Transverse colon (tissue), 4 donors: ENCODE data around the gene BDKRB1.

ENCODE experiments used
- POLR2A ChIP-seq: fragments of 450-650 bp; IDR thresholded peaks from one replicate; pipeline ENCODE4 v1.6.1; 2016; ENCODE audit warnings: antibody characterized with exemption, mild to moderate bottlenecking, moderate library complexity
- POLR2AphosphoS5 ChIP-seq, 3 donors: sonication (generic); formaldehyde crosslinking; IDR thresholded peaks; one replicate each; pipeline ENCODE4 v1.6.1; 2016; ENCODE audit warnings: antibody characterized with exemption in 3 of 3
- TF ChIP-seq, protein P1 (sequence below), 5 experiments: fragments of 200-600 bp in 3 of 5; fragments of 450-650 bp in 2 of 5; sonication (generic) in 3 of 5; IDR thresholded peaks; 1 replicate in 2 of 5; 2 replicates in 3 of 5; pipeline ENCODE4 v1.5.1; 2016 to 2017; ENCODE audit warnings: antibody characterized with exemption in 5 of 5, inconsistent platforms in 3 of 5, mild to moderate bottlenecking in 2 of 5, moderate library complexity in 1 of 5

- TF ChIP-seq, protein P1, sequence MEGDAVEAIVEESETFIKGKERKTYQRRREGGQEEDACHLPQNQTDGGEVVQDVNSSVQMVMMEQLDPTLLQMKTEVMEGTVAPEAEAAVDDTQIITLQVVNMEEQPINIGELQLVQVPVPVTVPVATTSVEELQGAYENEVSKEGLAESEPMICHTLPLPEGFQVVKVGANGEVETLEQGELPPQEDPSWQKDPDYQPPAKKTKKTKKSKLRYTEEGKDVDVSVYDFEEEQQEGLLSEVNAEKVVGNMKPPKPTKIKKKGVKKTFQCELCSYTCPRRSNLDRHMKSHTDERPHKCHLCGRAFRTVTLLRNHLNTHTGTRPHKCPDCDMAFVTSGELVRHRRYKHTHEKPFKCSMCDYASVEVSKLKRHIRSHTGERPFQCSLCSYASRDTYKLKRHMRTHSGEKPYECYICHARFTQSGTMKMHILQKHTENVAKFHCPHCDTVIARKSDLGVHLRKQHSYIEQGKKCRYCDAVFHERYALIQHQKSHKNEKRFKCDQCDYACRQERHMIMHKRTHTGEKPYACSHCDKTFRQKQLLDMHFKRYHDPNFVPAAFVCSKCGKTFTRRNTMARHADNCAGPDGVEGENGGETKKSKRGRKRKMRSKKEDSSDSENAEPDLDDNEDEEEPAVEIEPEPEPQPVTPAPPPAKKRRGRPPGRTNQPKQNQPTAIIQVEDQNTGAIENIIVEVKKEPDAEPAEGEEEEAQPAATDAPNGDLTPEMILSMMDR (IDR thresholded peaks at IDR 0.05): no peak
- no peak for TF ChIP-seq POLR2A
- no peak for TF ChIP-seq POLR2AphosphoS5 (IDR thresholded peaks at IDR 0.05)
Observed at GRCh38 chr14:96287856-96288255, 31.8 kb downstream of the BDKRB1 start.
